ENCODE measurements around the gene ZNF638. TPM values are rescaled to one million over a fixed set of nuclear protein-coding genes. Genes with fewer than 3 reads are reported as not detected.

Gene ZNF638
- total and polyA plus RNA-seq, 9 of the 15 experiments (the other 6 are each of a cell fraction or from before 2014, with no cell fraction given) = 53.3 to 165 (median 98.8) TPM

DNA sequence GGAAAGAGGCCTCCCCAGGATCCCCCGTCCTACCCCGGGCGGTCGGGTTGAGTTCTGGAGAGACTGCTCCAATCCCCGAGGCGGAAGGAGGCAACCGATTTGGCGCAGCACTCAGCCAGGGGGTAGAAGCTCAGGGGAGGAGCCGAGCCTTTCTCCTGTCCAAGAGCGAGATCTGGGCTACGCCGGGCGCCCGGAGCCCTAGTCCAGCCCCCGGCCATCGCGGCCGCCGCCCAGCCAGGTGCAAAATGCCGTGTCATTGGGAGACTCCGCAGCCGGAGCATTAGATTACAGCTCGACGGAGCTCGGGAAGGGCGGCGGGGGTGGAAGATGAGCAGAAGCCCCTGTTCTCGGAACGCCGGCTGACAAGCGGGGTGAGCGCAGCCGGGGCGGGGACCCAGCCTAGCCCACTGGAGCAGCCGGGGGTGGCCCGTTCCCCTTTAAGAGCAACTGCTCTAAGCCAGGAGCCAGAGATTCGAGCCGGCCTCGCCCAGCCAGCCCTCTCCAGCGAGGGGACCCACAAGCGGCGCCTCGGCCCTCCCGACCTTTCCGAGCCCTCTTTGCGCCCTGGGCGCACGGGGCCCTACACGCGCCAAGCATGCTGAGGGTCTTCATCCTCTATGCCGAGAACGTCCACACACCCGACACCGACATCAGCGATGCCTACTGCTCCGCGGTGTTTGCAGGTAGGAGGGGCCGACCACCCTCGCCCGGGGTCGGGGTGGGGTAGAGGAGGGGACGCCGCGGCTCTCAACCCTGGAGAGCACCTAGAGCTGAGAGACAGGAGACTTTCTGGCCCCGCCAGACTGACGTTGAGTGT is 122.0 kb downstream of the ZNF638 start, which contains the start of gene DYSF (continued):
- TF ChIP-seq, protein P1, sequence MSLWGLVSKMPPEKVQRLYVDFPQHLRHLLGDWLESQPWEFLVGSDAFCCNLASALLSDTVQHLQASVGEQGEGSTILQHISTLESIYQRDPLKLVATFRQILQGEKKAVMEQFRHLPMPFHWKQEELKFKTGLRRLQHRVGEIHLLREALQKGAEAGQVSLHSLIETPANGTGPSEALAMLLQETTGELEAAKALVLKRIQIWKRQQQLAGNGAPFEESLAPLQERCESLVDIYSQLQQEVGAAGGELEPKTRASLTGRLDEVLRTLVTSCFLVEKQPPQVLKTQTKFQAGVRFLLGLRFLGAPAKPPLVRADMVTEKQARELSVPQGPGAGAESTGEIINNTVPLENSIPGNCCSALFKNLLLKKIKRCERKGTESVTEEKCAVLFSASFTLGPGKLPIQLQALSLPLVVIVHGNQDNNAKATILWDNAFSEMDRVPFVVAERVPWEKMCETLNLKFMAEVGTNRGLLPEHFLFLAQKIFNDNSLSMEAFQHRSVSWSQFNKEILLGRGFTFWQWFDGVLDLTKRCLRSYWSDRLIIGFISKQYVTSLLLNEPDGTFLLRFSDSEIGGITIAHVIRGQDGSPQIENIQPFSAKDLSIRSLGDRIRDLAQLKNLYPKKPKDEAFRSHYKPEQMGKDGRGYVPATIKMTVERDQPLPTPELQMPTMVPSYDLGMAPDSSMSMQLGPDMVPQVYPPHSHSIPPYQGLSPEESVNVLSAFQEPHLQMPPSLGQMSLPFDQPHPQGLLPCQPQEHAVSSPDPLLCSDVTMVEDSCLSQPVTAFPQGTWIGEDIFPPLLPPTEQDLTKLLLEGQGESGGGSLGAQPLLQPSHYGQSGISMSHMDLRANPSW (CRISPR knock-in tag; IDR thresholded peaks at IDR 0.05) = no peak
- TF ChIP-seq C11orf30 (IDR thresholded peaks at IDR 0.05; ENCODE audit: low read depth) = peak; percentile 89
- peak; percentile 76 for TF ChIP-seq DPF2 (IDR thresholded peaks at IDR 0.05)
- TF ChIP-seq ZC3H8 (IDR thresholded peaks at IDR 0.05) = no peak
- TF ChIP-seq, protein P2, sequence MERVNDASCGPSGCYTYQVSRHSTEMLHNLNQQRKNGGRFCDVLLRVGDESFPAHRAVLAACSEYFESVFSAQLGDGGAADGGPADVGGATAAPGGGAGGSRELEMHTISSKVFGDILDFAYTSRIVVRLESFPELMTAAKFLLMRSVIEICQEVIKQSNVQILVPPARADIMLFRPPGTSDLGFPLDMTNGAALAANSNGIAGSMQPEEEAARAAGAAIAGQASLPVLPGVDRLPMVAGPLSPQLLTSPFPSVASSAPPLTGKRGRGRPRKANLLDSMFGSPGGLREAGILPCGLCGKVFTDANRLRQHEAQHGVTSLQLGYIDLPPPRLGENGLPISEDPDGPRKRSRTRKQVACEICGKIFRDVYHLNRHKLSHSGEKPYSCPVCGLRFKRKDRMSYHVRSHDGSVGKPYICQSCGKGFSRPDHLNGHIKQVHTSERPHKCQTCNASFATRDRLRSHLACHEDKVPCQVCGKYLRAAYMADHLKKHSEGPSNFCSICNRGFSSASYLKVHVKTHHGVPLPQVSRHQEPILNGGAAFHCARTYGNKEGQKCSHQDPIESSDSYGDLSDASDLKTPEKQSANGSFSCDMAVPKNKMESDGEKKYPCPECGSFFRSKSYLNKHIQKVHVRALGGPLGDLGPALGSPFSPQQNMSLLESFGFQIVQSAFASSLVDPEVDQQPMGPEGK (CRISPR knock-in tag; IDR thresholded peaks at IDR 0.05; ENCODE audit: borderline replicate concordance) = no peak
- TF ChIP-seq, protein P3, sequence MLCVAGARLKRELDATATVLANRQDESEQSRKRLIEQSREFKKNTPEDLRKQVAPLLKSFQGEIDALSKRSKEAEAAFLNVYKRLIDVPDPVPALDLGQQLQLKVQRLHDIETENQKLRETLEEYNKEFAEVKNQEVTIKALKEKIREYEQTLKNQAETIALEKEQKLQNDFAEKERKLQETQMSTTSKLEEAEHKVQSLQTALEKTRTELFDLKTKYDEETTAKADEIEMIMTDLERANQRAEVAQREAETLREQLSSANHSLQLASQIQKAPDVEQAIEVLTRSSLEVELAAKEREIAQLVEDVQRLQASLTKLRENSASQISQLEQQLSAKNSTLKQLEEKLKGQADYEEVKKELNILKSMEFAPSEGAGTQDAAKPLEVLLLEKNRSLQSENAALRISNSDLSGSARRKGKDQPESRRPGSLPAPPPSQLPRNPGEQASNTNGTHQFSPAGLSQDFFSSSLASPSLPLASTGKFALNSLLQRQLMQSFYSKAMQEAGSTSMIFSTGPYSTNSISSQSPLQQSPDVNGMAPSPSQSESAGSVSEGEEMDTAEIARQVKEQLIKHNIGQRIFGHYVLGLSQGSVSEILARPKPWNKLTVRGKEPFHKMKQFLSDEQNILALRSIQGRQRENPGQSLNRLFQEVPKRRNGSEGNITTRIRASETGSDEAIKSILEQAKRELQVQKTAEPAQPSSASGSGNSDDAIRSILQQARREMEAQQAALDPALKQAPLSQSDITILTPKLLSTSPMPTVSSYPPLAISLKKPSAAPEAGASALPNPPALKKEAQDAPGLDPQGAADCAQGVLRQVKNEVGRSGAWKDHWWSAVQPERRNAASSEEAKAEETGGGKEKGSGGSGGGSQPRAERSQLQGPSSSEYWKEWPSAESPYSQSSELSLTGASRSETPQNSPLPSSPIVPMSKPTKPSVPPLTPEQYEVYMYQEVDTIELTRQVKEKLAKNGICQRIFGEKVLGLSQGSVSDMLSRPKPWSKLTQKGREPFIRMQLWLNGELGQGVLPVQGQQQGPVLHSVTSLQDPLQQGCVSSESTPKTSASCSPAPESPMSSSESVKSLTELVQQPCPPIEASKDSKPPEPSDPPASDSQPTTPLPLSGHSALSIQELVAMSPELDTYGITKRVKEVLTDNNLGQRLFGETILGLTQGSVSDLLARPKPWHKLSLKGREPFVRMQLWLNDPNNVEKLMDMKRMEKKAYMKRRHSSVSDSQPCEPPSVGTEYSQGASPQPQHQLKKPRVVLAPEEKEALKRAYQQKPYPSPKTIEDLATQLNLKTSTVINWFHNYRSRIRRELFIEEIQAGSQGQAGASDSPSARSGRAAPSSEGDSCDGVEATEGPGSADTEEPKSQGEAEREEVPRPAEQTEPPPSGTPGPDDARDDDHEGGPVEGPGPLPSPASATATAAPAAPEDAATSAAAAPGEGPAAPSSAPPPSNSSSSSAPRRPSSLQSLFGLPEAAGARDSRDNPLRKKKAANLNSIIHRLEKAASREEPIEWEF (CRISPR knock-in tag; IDR thresholded peaks at IDR 0.05) = no peak
- TF ChIP-seq, protein P4, sequence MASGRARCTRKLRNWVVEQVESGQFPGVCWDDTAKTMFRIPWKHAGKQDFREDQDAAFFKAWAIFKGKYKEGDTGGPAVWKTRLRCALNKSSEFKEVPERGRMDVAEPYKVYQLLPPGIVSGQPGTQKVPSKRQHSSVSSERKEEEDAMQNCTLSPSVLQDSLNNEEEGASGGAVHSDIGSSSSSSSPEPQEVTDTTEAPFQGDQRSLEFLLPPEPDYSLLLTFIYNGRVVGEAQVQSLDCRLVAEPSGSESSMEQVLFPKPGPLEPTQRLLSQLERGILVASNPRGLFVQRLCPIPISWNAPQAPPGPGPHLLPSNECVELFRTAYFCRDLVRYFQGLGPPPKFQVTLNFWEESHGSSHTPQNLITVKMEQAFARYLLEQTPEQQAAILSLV (tag; IDR thresholded peaks at IDR 0.05) = no peak
- TF ChIP-seq MAFF (IDR thresholded peaks at IDR 0.05; ENCODE audit: low read length) = peak; percentile 19; the same call in 1 of the 2 replicates
- TF ChIP-seq MAFK (IDR thresholded peaks at IDR 0.05; ENCODE audit: low read length) = peak; percentile 70
- peak; percentile 57; the same call in 1 of the 2 replicates for TF ChIP-seq POLR2A (conservative IDR thresholded peaks at IDR 0.05)
- TF ChIP-seq NR2C2 (CRISPR knock-in tag; IDR thresholded peaks at IDR 0.05) = no peak
- 0 out of 2 replicates have a peak, but pooled peaks have one; percentile 2 for TF ChIP-seq NR2C2 (tag; IDR thresholded peaks at IDR 0.05)
- TF ChIP-seq DDX20 (tag; IDR thresholded peaks at IDR 0.05; ENCODE audit: low read depth) = no peak
- TF ChIP-seq KDM5B (IDR thresholded peaks at IDR 0.05; ENCODE audit: insufficient replicate concordance, low read depth, low read length) = peak; percentile 35
- peak; percentile 61 for TF ChIP-seq TAF1 (IDR thresholded peaks at IDR 0.05; ENCODE audit: control insufficient read depth, extremely low read depth, insufficient read depth, low read length, severe bottlenecking)

Measured in K562 (cell line).